ENCODE results near the gene CDCA7L.
"Not testable (repeated sequence)": the region's sequence is repeated elsewhere in the genome, so short reads cannot be mapped to it uniquely, and the experiment has no call there.

The CDCA7L gene

DNA sequence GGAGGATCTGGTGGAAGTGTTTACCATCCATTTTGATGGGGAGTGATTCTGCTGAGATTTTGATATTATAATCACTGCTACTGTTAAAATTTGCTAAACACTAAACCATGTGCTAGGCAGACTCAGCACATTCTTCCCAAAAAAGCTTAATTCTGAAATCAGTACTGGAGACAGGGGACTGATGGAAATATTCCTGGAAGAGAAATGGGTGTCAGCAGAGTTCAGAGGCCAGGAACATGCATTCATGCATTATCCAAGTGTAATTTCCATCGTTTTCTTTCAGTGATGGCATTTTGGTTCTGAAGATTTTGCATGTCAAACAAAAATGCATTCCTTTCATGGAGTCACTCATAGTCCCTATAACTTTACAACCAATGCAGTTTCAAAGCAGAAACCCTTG is 79.0 kb downstream of the CDCA7L start:
- Mint-ChIP-seq H3K9me3 (ENCODE audit: low read depth) (no peaks in the 10 kb centered on the region), H3K4me1 (ENCODE audit: low read depth) (no peaks in the 10 kb centered on the region), H3K4me3 (no peak overlapping the region), H3K27ac (no peak overlapping the region), H3K27me3 (no peaks in the 10 kb centered on the region), H3K36me3 (peaks cover under 1% of the 10 kb centered on the region)

DNA sequence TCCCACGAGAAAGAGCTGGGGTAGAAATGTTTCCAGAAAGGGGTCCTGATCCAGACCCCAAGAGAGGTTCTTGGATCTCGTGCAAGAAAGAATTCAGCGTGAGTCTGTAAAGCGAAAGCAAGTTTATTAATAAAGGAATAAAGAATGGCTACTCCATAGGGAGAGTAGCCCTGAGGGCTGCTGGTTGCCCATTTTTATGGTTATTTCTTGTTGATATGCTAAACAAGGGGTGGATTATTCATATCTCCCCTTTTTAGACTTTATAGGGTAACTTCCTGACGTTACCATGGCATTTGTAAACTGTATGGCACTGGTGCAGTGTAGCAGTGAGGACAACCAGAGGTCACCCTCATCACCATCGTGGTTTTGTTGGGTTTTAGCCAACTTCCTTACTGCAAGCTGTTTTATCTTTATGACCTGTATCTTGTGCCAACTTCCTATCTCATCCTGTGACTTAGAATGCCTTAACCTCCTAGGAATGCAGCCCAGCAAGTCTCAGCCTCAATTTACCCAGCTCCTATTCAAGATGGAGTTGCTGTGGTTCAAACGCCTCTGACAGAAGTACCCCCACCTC is 80.0 kb downstream of the CDCA7L start:
- H3K27me3 Mint-ChIP-seq, H3K4me3 Mint-ChIP-seq, H3K27ac Mint-ChIP-seq: not testable (repeated sequence)

DNA sequence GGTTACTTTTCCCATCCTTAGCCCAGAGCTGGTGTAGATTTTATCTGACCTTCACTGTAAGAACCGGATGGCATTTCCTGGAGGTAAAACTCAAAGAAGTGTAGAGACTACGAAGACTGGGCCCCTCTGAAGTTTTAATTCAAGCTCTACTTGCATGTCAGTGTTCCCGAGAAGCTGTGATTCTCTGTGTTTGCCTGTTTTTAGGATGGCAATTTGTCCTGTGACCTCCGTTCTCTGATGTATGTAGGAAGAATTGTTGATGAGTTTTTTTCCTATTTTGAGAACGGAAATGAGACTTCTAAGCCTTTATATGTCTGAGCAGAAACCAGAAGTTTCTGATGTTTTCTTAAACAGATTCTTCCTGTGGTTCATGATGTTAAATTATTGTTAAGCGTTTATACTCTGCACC is 94.1 kb downstream of the CDCA7L start:
- H3K27ac Mint-ChIP-seq: peak overlapping the region; percentile 90

More for the DNA sequence above, 80.0 kb downstream of the CDCA7L start:
- not testable (repeated sequence) for H3K9me3 Mint-ChIP-seq (ENCODE audit: low read depth); H3K36me3 Mint-ChIP-seq; H3K4me1 Mint-ChIP-seq (ENCODE audit: low read depth)

More for the DNA sequence above, 94.1 kb downstream of the CDCA7L start:
- H3K9me3 Mint-ChIP-seq (ENCODE audit: low read depth): peaks cover 4% of the 10 kb centered on the region
- peak overlapping the region; percentile 66 for H3K4me3 Mint-ChIP-seq
- H3K4me1 Mint-ChIP-seq (ENCODE audit: low read depth): peaks cover 29% of the 10 kb centered on the region
- H3K36me3 Mint-ChIP-seq: no peaks in the 10 kb centered on the region
- no peaks in the 10 kb centered on the region for H3K27me3 Mint-ChIP-seq

Data from activated naive CD8-positive, alpha-beta T cell (primary cell).